HEK293 (cell line): Measurements from ENCODE around the gene HRG.

Experiments used
- CTCF ChIA-PET: fragments of 350-600 bp; formaldehyde crosslinking; extraction: SDS; loops from one replicate; lab custom pipeline; 2021; ENCODE audit warnings: antibody characterized with exemption; lab: Yijun Ruan, JAX
- POLR2A ChIA-PET: fragments of 300-600 bp; formaldehyde crosslinking; extraction: SDS; loops from one replicate; lab custom pipeline; 2020; ENCODE audit warnings: antibody characterized with exemption, inconsistent platforms; lab: Yijun Ruan, JAX
- H3K27ac ChIP-seq: fragments of 200-500 bp; sonication (Bioruptor generic); 2 replicates; pipeline ENCODE4 v1.5.1; 2014; ENCODE audit warnings: low read depth, low read length, control low read depth, inconsistent platforms; ENCODE audit errors: extremely low read depth
- H3K36me3 ChIP-seq, 2 experiments: fragments of 200-500 bp in 1 of 2; sonication (Bioruptor generic) in 1 of 2; 1 replicate in 1 of 2; 2 replicates in 1 of 2; pipeline ENCODE4 v1.5.1; 2014 to 2017; ENCODE audit warnings: inconsistent platforms in 2 of 2, low read length in 2 of 2; ENCODE audit not compliant: control insufficient read depth in 2 of 2, insufficient read depth in 1 of 2
- H3K4me1 ChIP-seq: fragments of 200-500 bp; sonication (Bioruptor generic); 2 replicates; pipeline ENCODE4 v1.5.1; 2014; ENCODE audit warnings: mild to moderate bottlenecking, low read length, inconsistent platforms; ENCODE audit not compliant: control insufficient read depth, insufficient read depth
- H3K4me3 ChIP-seq: 2 replicates; pipeline ENCODE4 v1.5.1; 2011; ENCODE audit warnings: low read depth, mild to moderate bottlenecking, control low read depth, low read length, moderate library complexity
- H3K9me3 ChIP-seq: fragments of 200-500 bp; sonication (Bioruptor generic); 2 replicates; pipeline ENCODE4 v1.5.1; 2014; ENCODE audit warnings: low read depth, low read length, inconsistent platforms; ENCODE audit not compliant: control insufficient read depth, insufficient read depth
- GLI2 ChIP-seq: fragments of 450-650 bp; formaldehyde crosslinking; IDR thresholded peaks from 2 replicates; pipeline ENCODE4; 2017; ENCODE audit warnings: missing biosample characterization, missing genetic modification characterization, low read depth, borderline replicate concordance
- IKZF3 ChIP-seq: fragments of 450-650 bp; IDR thresholded peaks from 2 replicates; pipeline ENCODE4 v1.5.0; 2018; ENCODE audit warnings: missing biosample characterization, mild to moderate bottlenecking, missing genetic modification characterization, moderate library complexity
- KLF7 ChIP-seq: fragments of 450-650 bp; formaldehyde crosslinking; IDR thresholded peaks from 2 replicates; pipeline ENCODE4 v1.5.1; 2016; ENCODE audit warnings: missing biosample characterization, missing genetic modification characterization, borderline replicate concordance
- PRDM10 ChIP-seq: fragments of 450-650 bp; formaldehyde crosslinking; IDR thresholded peaks from 2 replicates; pipeline ENCODE4 v1.5.1; 2016; ENCODE audit warnings: missing biosample characterization, missing genetic modification characterization
- PRDM6 ChIP-seq: fragments of 450-650 bp; formaldehyde crosslinking; IDR thresholded peaks from 2 replicates; pipeline ENCODE4 v1.5.1; 2017; ENCODE audit warnings: missing biosample characterization, missing genetic modification characterization
- ZBTB21 ChIP-seq: fragments of 450-650 bp; formaldehyde crosslinking; IDR thresholded peaks from 2 replicates; pipeline ENCODE4 v1.5.1; 2017; ENCODE audit warnings: missing biosample characterization, missing genetic modification characterization
- ZFP3 ChIP-seq: fragments of 450-650 bp; formaldehyde crosslinking; IDR thresholded peaks from 2 replicates; pipeline ENCODE4 v1.5.1; 2016; ENCODE audit warnings: low read depth, missing biosample characterization, missing genetic modification characterization
- ZFP41 ChIP-seq: fragments of 450-650 bp; formaldehyde crosslinking; IDR thresholded peaks from 2 replicates; pipeline ENCODE4 v1.5.1; 2016; ENCODE audit warnings: missing biosample characterization, missing genetic modification characterization, borderline replicate concordance
- ZNF10 ChIP-seq: fragments of 450-650 bp; formaldehyde crosslinking; IDR thresholded peaks from 2 replicates; pipeline ENCODE4 v1.5.1; 2017; ENCODE audit warnings: missing biosample characterization, missing genetic modification characterization
- ZNF114 ChIP-seq: fragments of 450-650 bp; formaldehyde crosslinking; IDR thresholded peaks from 2 replicates; pipeline ENCODE4 v1.5.0; 2017; ENCODE audit warnings: missing biosample characterization, missing genetic modification characterization
- ZNF146 ChIP-seq: fragments of 450-650 bp; formaldehyde crosslinking; IDR thresholded peaks from 2 replicates; pipeline ENCODE4 v1.5.1; 2016; ENCODE audit warnings: missing biosample characterization, missing genetic modification characterization
- ZNF169 ChIP-seq: fragments of 450-650 bp; formaldehyde crosslinking; IDR thresholded peaks from 2 replicates; pipeline ENCODE4 v1.5.1; 2016; ENCODE audit warnings: missing biosample characterization, missing genetic modification characterization
- ZNF311 ChIP-seq: fragments of 450-650 bp; formaldehyde crosslinking; IDR thresholded peaks from 2 replicates; pipeline ENCODE4 v1.5.1; 2017; ENCODE audit warnings: missing biosample characterization, missing genetic modification characterization, borderline replicate concordance
- ZNF48 ChIP-seq: fragments of 450-650 bp; formaldehyde crosslinking; IDR thresholded peaks from 2 replicates; pipeline ENCODE4 v1.5.1; 2016; ENCODE audit warnings: missing biosample characterization, missing genetic modification characterization
- ZNF624 ChIP-seq: fragments of 450-650 bp; formaldehyde crosslinking; IDR thresholded peaks from 2 replicates; pipeline ENCODE4 v1.5.1; 2017; ENCODE audit warnings: missing biosample characterization, missing genetic modification characterization
- ZNF830 ChIP-seq: fragments of 450-650 bp; IDR thresholded peaks from 2 replicates; pipeline ENCODE4 v1.5.0; 2018; ENCODE audit warnings: missing biosample characterization, missing genetic modification characterization, low read depth, mild to moderate bottlenecking, moderate library complexity
- ZSCAN23 ChIP-seq: fragments of 450-650 bp; formaldehyde crosslinking; IDR thresholded peaks from 2 replicates; pipeline ENCODE4 v1.5.1; 2016; ENCODE audit warnings: missing biosample characterization, missing genetic modification characterization

Gene HRG

GRCh38 chr3:186717039-186717457 is 51.2 kb downstream of the HRG start, which contains the start of gene KNG1 (continued):
- TF ChIP-seq GLI2 (tag by site-specific recombination) (no peak), ZNF146 (no peak), ZSCAN23 (tag by site-specific recombination) (no peak), ZFP41 (tag by site-specific recombination) (no peak), ZNF48 (tag by site-specific recombination) (no peak), ZNF10 (no peak)

GRCh38 chr3:186719945-186720739 is 54.3 kb downstream of the HRG start:
- Histone ChIP-seq H3K9me3 (no peaks in the 10 kb centered on the region), H3K4me1 (no peaks in the 10 kb centered on the region), H3K4me3 (no peak overlapping the region), H3K27ac (no peak overlapping the region), H3K36me3 (no peaks in the 10 kb centered on the region)
- ChIA-PET POLR2A (interaction anchor here (0.6 kb wide), 1 partner anchor 21 kb away, joined by 4 read pairs; no protein-coding TSS in a partner anchor), CTCF (no interaction called here)
- no peak for TF ChIP-seq ZNF624 (tag by site-specific recombination)
- peak; percentile 44 for TF ChIP-seq PRDM10

GRCh38 chr3:186722457-186722856 is 56.6 kb downstream of the HRG start:
- ChIA-PET POLR2A (no interaction called here), CTCF (interaction anchor here (0.9 kb wide), 1 partner anchor 489 kb away, joined by 4 read pairs; no protein-coding TSS in a partner anchor)
- H3K9me3 ChIP-seq: no peaks in the 10 kb centered on the region
- no peaks in the 10 kb centered on the region for H3K4me1 ChIP-seq
- no peaks in the 10 kb centered on the region for H3K36me3 ChIP-seq
- H3K27ac ChIP-seq: no peak overlapping the region
- no peak for TF ChIP-seq KLF7
- TF ChIP-seq ZNF311 (tag by site-specific recombination): no peak
- TF ChIP-seq PRDM6 (tag by site-specific recombination): no peak
- no peak for TF ChIP-seq ZFP3 (tag by site-specific recombination)
- no peak for TF ChIP-seq IKZF3 (tag by site-specific recombination)
- no peak for TF ChIP-seq ZNF169 (tag by site-specific recombination)
- no peak for TF ChIP-seq ZBTB21 (tag by site-specific recombination)
- TF ChIP-seq ZNF114 (tag by site-specific recombination): no peak
- TF ChIP-seq ZNF830 (tag by site-specific recombination): no peak
- no peak overlapping the region for H3K4me3 ChIP-seq
